ENCODE data around the gene SLCO3A1.
"Not testable (repeated sequence)": the region's sequence is repeated elsewhere in the genome, so short reads cannot be mapped to it uniquely, and the experiment has no call there.

SLCO3A1 gene

GRCh38 chr15:91942720-91943394 is 89.3 kb downstream of the SLCO3A1 start:
- DNase-seq: peak; percentile 61

- DNase-seq: no peak
Measured at GRCh38 chr15:91944331-91944730, 90.8 kb downstream of the SLCO3A1 start.

GRCh38 chr15:91945385-91945784 is 91.9 kb downstream of the SLCO3A1 start:
- no peak for DNase-seq

- no peak for DNase-seq
Measured at GRCh38 chr15:91946075-91946474, 92.6 kb downstream of the SLCO3A1 start.

GRCh38 chr15:91946581-91947292 is 93.2 kb downstream of the SLCO3A1 start:
- DNase-seq: no peak

- DNase-seq: no peak
Measured at GRCh38 chr15:91947293-91947679, 93.8 kb downstream of the SLCO3A1 start.

GRCh38 chr15:91947683-91948608 is 94.4 kb downstream of the SLCO3A1 start:
- no peak for DNase-seq

GRCh38 chr15:91949361-91949760 is 95.9 kb downstream of the SLCO3A1 start:
- no peak for DNase-seq

- no peak for DNase-seq
Measured at GRCh38 chr15:91950054-91950453, 96.5 kb downstream of the SLCO3A1 start.

- no peak for DNase-seq
Measured at GRCh38 chr15:91950631-91951329, 97.3 kb downstream of the SLCO3A1 start.

- DNase-seq: no peak
Measured at GRCh38 chr15:91952216-91952615, 98.7 kb downstream of the SLCO3A1 start.

GRCh38 chr15:91953432-91953831 is 99.9 kb downstream of the SLCO3A1 start:
- DNase-seq: no peak

- DNase-seq: no peak
Measured at GRCh38 chr15:91954292-91954691, 100.8 kb downstream of the SLCO3A1 start.

GRCh38 chr15:91956026-91956723 is 102.7 kb downstream of the SLCO3A1 start:
- DNase-seq: no peak

GRCh38 chr15:91961357-91961756 is 107.8 kb downstream of the SLCO3A1 start:
- DNase-seq: no peak

GRCh38 chr15:91963747-91964146 is 110.2 kb downstream of the SLCO3A1 start:
- DNase-seq: not testable (repeated sequence)

GRCh38 chr15:91965501-91966193 is 112.1 kb downstream of the SLCO3A1 start:
- no peak for DNase-seq

GRCh38 chr15:91966194-91966552 is 112.7 kb downstream of the SLCO3A1 start:
- no peak for DNase-seq

GRCh38 chr15:91967935-91968606 is 114.6 kb downstream of the SLCO3A1 start:
- no peak for DNase-seq

GRCh38 chr15:91968610-91969009 is 115.1 kb downstream of the SLCO3A1 start:
- DNase-seq: no peak

- no peak for DNase-seq
Measured at GRCh38 chr15:91970142-91970541, 116.6 kb downstream of the SLCO3A1 start.

All from CD4-positive, alpha-beta T cell treated with Interleukin-4 for 4 hours (primary cell).